Measurements from ENCODE around the gene DNAH17.

The DNAH17 gene

DNA sequence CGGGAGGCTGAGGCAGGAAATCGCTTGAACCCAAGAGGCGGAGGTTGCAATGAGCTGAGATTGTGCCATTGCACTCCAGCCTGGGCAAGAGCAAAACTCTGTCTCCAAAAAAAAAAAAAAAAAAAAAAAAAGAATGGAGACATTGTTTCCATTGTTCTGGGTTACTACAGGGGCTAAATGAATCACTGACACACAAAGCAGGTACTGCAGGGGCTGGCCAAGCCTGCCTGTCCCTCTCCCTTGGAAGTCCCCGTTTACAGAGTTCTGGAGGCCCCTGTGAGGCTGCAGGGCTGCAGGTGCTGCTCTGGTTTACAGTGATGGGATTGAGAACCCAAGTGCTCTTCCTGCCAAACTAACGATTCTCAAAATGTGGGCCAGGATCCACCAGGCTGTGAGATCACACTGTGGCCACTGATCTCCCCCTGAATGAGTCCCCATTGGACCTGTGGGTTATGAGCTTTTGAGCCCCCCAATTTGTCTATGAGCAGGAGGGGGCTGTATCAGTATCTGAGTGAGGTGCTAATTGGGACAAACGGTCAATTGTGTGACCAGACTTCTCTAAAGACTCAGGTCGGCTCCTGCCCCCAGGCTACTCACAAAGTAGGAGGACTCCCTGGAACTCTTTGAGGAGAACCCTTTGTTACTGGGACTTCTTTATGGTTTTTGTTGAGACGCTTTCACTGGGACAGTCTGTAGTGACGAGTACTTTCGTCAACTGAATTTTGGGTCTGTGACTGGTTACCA is 39.0 kb downstream of the DNAH17 start:
- no peak for DNase-seq

GRCh38 chr17:78537217-78537860 is 39.9 kb downstream of the DNAH17 start:
- DNase-seq, result no peak

GRCh38 chr17:78535273-78536197 is 41.7 kb downstream of the DNAH17 start:
- peak; percentile 60 for DNase-seq

- DNase-seq, result no peak
These were observed 42.5 kb downstream of the DNAH17 start for GRCh38 chr17:78534492-78535272.

- DNase-seq, result no peak
These were observed 44.1 kb downstream of the DNAH17 start for GRCh38 chr17:78532922-78533640.

DNA sequence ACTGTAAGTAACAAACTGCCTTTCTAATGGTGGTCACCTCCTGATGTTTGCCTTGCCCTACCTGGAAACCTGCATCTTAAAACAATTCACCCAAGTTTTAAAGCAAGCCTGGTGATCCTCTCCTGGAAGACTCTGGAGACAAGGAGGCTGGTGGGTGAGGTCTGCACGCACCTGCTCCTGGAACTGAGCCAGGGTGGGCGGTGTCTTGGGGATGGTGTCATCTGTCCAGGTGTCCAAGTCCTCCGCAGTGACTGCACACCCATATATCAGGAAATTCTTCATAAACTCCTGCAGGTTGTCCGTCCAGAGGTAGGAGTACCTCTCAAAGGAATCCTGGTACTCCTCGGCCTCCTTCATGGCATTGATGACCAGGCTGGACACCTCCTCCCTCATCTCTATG is 44.9 kb downstream of the DNAH17 start:
- DNase-seq, result no peak

DNA sequence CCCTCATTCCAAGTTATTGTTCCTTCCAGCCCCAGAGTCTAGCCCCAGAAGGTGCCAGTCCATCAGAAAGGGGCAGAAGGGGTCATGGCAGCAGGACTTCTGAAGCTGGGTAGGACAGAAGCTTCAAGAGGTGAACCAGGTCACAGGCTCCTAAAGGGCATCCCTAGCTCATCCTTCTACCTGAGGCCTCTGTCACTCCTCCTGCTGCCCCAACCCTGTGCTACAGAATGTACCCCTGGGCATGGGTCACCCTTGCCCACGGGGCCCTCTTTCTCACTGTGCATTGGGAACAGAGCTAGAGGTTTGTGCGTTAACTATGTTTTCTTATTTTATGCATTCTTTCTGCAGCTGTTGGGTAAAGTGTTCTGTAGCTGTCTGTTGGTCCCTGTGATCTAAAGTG is 46.5 kb downstream of the DNAH17 start:
- no peak for DNase-seq

DNA sequence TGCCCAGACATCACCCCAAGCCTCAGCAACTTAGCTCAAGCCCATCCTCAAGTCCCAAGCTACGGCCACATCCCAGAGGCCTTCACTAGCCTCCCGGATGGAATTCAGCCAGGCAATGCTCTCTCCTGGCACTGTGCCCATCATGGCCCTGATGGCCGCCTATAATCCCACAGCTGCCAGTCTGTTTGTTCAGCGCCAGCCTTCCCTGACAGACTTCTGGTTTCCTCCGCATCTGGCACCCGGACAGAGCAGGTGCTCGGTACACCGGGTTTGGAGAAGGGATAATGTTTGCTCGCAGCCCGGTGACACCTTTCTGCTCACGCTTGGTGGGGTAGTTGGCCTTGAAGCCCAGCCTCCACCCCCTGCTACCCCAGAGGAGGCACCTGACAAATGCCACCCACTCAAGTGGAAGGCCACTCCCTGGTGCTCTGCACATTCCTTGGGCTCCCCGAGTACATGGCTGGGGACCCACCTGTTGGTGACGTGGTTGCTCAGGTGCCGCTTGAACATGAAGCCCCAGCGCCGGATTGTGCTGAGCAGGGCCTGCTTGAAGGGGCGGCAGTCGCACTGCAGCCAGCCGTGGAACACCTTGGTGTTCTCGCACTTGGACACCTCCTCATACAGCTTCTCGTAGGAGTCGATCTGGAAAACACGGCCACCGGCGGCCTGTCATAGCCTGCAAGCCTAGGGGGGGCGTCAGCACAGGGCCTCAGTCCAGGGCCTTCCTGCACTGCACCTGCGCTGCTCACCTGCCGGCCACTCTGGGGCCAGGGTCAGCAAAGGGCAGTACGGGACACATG is 47.1 kb downstream of the DNAH17 start:
- DNase-seq, result peak; percentile 49

DNA sequence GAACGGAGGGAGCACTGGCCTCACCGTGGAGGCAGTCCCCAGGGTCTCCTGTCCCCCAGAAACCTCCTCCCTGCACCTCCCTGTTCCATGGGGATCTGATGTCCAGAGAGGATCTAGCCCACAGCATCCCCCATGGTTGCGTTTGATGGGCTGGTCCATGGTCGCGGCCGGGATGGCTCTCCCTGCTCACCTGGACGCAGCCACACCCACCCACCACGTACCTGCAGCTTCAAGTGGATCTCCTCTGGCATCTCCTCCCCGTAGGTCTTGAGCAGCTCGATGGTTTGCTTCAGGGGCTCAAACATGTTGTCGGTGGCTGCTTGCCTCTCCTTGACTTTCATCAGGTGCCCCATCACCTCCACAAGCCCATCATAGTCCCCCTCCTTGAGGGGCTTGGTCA is 47.9 kb downstream of the DNAH17 start:
- DNase-seq, result no peak

DNA sequence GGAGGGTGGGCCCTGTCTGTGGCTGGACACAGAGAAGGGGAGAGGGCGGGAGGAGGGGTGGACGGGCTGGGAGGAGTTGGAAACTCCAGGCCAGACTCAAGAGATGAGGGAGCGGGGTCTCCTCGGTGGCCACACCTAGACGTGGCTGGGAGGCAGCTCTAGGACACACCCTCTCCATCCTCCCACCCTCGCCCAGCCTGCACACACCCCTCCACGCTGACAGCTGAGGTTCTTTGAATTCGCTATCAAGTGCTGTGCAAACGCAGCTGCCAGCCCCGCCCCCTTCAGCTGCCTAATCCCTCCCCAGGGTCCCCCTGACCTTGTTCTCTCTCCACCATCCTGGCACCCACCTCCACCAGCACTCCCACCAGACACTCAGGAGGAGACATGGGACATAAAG is 48.7 kb downstream of the DNAH17 start:
- DNase-seq, result peak; percentile 93

DNA sequence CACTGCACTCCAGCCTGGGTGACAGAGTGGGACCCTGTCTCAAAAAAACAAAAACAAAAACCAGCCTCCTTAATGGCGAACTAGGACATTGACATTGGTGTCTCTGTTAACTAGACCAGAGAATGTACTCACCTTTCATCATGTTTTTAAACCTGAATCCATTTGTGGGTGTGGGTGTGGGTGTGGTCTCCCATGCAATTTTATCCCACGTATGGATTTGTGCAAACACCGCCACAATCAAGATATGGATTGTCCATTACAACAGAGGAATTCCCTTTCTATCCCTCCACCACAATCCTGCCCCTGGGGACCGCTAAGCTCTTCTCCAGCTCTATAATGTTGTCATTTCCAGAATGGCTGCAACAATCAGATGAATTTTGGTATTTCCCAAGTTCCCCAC is 49.9 kb downstream of the DNAH17 start:
- no peak for DNase-seq

GRCh38 chr17:78526231-78527025 is 50.8 kb downstream of the DNAH17 start:
- peak; percentile 14 for DNase-seq

DNA sequence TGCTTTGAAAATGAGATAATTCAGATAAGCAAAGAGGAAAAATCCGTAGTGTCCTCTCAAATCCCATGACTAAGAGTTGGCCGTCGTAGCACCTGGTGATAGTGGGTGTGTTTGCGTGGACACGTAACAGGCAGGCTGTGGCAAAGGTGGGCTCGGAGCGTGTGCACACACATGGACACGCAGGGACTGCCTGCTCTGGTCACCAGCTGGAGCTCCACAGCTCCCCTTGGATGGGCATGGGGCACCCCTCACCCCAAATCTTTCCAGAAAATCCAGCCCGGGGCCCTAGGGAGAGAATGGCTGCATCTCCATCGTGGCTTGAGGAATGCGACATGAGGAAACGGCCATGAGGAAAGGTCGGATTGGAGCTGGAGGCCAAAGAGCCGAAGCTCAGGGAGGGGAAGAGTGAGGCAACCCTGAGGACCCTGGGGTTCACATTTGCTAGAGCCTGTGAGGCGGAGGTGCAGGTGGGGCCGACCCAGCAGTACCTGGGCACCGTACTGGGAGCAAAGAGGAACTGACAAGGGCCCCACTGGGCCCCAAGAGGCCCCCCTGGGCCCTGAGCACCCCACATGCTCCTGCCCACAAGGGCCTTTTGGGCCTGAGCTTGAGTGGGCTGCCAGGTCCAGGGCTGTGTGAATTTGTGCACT is 51.6 kb downstream of the DNAH17 start:
- DNase-seq, result no peak

DNA sequence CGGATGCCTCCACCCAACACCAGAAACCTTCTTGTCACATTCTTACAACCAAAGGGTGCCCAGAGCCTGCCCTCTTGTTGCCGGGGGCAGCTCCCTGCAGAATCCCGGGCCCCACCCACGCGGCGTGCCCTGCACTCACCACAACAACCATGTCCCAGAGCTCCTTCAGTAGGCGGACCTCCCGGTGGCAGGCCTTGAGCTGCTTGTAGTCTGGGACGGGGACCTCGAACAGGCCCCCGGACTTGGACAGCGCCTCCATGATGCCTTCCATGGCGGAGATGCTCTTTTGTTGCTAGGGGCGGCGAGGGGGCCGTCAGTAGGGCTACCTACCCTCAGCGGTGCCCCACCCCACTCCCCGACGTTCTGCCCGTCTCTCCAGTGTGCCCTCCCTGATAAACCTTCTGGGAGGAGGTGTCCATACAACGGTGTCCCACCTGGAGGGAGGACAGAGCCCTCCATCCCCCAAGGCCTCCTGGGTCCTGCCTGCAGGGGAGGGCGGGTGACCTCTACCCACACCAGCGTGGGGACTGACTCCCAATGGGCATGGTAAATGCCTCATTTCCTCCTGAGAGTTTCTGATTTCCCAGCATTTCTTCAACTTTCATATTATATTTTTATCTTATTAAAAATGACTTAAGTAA is 52.2 kb downstream of the DNAH17 start:
- DNase-seq, result no peak

DNA sequence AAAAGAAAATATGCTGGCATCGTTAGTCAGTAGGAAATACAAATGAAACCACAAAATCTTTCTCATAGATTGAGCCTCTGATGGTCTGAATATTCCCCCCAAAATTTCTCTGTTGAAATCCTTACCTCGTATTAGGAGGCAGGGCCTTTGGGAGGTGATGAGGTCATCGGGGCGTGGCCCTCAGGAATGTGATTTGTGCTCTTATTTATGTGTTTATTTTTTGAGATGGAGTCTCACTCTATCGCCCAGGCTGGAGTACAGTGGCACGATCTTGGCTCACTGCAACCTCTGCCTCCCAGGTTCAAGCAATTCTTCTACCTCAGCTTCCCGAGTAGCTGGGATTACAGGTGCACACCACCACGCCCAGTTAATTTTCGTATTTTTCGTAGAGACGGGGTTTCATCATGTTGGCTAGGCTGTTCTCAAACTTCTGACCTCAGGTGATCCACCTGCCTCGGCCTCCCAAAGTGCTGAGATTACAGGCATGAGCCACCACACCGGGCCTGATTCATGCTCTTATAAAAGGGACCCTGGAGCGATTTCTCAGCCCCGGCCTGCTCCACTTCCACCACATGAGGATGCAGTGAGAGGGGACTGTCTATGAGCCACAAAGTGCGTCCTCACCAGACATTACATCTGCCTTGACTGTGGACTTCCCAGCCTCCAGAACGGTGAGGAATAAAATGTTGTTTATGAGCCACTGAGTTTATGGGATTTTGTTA is 53.1 kb downstream of the DNAH17 start:
- no peak for DNase-seq

- no peak for DNase-seq
These were observed 55.0 kb downstream of the DNAH17 start for GRCh38 chr17:78522031-78522809.

- no peak for DNase-seq
These were observed 59.8 kb downstream of the DNAH17 start for GRCh38 chr17:78517421-78517820.

DNA sequence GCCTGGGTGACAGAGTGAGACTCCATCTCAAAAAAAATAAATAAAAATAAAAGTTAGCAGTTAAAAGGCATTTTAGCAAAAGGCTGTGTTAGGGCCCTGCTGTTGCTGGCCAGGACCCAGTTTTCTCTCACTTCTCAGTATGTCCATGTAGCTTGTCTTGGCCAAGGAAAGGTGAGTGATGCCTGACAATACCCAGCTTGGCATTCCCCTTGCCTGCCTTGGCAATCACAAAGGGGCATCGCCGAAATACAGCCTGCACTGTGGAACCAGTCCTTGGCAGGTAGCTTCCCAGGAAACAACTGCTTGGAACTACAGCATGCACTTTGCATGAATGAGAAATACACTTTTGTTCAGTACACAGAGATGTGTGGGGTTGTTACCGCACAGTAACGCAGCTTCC is 61.7 kb downstream of the DNAH17 start:
- no peak for DNase-seq

Measured in NCI-H1436 (cell line).